Measurements from ENCODE around the gene IL4I1. TPM values are rescaled to one million over a fixed set of nuclear protein-coding genes. Genes with fewer than 3 reads are reported as not detected.

Gene IL4I1
- total RNA-seq, 1 experiment from 2014 or later: 1.5 TPM

DNA sequence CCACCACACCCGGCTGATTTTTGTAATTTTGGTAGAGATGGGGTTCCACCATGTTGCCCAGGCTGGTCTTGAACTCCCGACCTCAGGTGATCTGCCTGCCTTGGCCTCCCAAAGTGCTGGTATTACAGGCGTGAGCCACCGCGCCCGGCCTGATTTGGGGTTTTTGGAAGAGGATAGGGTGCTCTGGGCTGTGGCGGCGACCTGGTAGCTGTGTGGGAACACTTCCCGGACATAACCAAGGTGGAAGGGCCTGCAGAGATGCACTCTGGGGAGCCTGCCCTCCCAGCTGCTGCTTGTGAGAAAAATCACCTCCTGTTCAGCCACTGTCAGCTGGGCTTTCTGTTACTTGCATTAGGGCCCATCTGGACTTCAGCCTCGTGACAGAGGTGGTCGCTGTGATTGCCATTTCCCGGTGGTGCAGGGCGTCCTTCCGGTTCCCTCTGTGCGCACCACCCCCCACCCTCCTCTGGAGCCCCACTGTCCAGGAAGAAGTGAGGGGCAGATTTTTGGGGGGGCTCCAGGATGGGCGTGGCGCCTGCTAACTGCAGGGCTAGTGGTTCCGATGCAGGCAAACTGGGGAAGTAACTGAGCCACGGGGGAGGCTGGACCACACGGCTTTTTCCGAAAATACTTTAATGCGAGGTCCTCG is 7.5 kb downstream of the IL4I1 start:
- intact Hi-C loops (cut with micrococcal nuclease; ENCODE audit: unreplicated experiment): no loop called here
- in situ Hi-C loops (cut with HindIII; ENCODE audit: low pct_unique_long_range_greater_than_20kb, low sequenced_read_pairs): no loop called here
- Histone ChIP-seq H3K4me3 (ENCODE audit: low read depth in 2 of 2, low read length in 2 of 2) (no peak overlapping the region), H3K27me3 (ENCODE audit: control insufficient read depth, insufficient read depth, low read length) (no peaks in the 10 kb centered on the region), H3K27ac (ENCODE audit: low read length) (no peak overlapping the region), H3K4me1 (ENCODE audit: control insufficient read depth, insufficient read depth, low read length) (no peaks in the 10 kb centered on the region), H3K9me3 (ENCODE audit: control insufficient read depth, insufficient read depth, low read depth, low read length) (no peaks in the 10 kb centered on the region), H3K36me3 (ENCODE audit: control insufficient read depth, insufficient read depth, low read length) (no peaks in the 10 kb centered on the region)
- no TSS peak for BruUV-seq (replicated peaks)
- POLR2A ChIA-PET: no interaction called here
- no peak for ATAC-seq
- CTCF ChIA-PET: no interaction called here
- no peak for DNase-seq (ENCODE audit: low read depth, low spot score)
- TF ChIP-seq, protein P1, sequence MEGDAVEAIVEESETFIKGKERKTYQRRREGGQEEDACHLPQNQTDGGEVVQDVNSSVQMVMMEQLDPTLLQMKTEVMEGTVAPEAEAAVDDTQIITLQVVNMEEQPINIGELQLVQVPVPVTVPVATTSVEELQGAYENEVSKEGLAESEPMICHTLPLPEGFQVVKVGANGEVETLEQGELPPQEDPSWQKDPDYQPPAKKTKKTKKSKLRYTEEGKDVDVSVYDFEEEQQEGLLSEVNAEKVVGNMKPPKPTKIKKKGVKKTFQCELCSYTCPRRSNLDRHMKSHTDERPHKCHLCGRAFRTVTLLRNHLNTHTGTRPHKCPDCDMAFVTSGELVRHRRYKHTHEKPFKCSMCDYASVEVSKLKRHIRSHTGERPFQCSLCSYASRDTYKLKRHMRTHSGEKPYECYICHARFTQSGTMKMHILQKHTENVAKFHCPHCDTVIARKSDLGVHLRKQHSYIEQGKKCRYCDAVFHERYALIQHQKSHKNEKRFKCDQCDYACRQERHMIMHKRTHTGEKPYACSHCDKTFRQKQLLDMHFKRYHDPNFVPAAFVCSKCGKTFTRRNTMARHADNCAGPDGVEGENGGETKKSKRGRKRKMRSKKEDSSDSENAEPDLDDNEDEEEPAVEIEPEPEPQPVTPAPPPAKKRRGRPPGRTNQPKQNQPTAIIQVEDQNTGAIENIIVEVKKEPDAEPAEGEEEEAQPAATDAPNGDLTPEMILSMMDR (IDR thresholded peaks at IDR 0.05): no peak
- TF ChIP-seq TCF7L2 (IDR thresholded peaks at IDR 0.05; ENCODE audit: low read depth, low read length) (no peak), SIN3A (IDR thresholded peaks at IDR 0.05; ENCODE audit: borderline replicate concordance, insufficient read depth, low read depth, low read length) (no peak), POLR2AphosphoS5 (IDR thresholded peaks at IDR 0.05; ENCODE audit: low read depth, low read length) (no peak)
- TF ChIP-seq, protein P2, sequence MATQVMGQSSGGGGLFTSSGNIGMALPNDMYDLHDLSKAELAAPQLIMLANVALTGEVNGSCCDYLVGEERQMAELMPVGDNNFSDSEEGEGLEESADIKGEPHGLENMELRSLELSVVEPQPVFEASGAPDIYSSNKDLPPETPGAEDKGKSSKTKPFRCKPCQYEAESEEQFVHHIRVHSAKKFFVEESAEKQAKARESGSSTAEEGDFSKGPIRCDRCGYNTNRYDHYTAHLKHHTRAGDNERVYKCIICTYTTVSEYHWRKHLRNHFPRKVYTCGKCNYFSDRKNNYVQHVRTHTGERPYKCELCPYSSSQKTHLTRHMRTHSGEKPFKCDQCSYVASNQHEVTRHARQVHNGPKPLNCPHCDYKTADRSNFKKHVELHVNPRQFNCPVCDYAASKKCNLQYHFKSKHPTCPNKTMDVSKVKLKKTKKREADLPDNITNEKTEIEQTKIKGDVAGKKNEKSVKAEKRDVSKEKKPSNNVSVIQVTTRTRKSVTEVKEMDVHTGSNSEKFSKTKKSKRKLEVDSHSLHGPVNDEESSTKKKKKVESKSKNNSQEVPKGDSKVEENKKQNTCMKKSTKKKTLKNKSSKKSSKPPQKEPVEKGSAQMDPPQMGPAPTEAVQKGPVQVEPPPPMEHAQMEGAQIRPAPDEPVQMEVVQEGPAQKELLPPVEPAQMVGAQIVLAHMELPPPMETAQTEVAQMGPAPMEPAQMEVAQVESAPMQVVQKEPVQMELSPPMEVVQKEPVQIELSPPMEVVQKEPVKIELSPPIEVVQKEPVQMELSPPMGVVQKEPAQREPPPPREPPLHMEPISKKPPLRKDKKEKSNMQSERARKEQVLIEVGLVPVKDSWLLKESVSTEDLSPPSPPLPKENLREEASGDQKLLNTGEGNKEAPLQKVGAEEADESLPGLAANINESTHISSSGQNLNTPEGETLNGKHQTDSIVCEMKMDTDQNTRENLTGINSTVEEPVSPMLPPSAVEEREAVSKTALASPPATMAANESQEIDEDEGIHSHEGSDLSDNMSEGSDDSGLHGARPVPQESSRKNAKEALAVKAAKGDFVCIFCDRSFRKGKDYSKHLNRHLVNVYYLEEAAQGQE (IDR thresholded peaks at IDR 0.05; ENCODE audit: insufficient read depth in 1 of 2, low read depth in 2 of 2, low read length in 1 of 2): no peak

DNA sequence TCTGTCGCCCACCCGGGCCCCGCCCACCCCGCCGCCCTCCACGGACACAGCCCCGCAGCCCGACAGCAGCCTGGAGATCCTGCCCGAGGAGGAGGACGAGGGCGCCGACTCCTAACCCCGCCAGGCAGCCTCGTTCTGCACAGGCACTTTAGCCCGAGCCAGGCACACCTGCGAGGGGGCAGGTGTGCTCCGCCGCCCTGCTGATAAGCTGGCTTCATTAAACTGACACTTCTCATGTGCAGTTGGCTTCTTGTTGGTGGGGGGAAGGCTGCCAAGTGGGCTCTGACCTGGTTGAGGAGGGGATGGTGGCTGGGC is 8.2 kb downstream of the IL4I1 start:
- intact Hi-C loops (cut with micrococcal nuclease; ENCODE audit: unreplicated experiment): no loop called here

More for the DNA sequence above, 8.2 kb downstream of the IL4I1 start:
- CTCF ChIA-PET: no interaction called here
- H3K36me3 ChIP-seq (ENCODE audit: control insufficient read depth, insufficient read depth, low read length): no peaks in the 10 kb centered on the region
- ATAC-seq: no peak
- DNase-seq (ENCODE audit: low read depth, low spot score): no peak
- H3K4me1 ChIP-seq (ENCODE audit: control insufficient read depth, insufficient read depth, low read length): no peaks in the 10 kb centered on the region
- H3K27ac ChIP-seq (ENCODE audit: low read length): no peak overlapping the region
- no peaks in the 10 kb centered on the region for H3K27me3 ChIP-seq (ENCODE audit: control insufficient read depth, insufficient read depth, low read length)
- POLR2A ChIA-PET: interaction anchor here (0.6 kb wide), 1 partner anchor 9 kb away, joined by 4 read pairs; no protein-coding TSS in a partner anchor
- H3K4me3 ChIP-seq (ENCODE audit: low read depth in 2 of 2, low read length in 2 of 2): no peak overlapping the region
- in situ Hi-C loops (cut with HindIII; ENCODE audit: low pct_unique_long_range_greater_than_20kb, low sequenced_read_pairs): no loop called here
- H3K9me3 ChIP-seq (ENCODE audit: control insufficient read depth, insufficient read depth, low read depth, low read length): no peaks in the 10 kb centered on the region
- TF ChIP-seq, protein P1 (IDR thresholded peaks at IDR 0.05): no peak
- no peak for TF ChIP-seq TCF7L2 (IDR thresholded peaks at IDR 0.05; ENCODE audit: low read depth, low read length)
- TF ChIP-seq SIN3A (IDR thresholded peaks at IDR 0.05; ENCODE audit: borderline replicate concordance, insufficient read depth, low read depth, low read length): no peak
- no peak for TF ChIP-seq POLR2AphosphoS5 (IDR thresholded peaks at IDR 0.05; ENCODE audit: low read depth, low read length)
- TF ChIP-seq, protein P2 (IDR thresholded peaks at IDR 0.05; ENCODE audit: insufficient read depth in 1 of 2, low read depth in 2 of 2, low read length in 1 of 2): no peak
- BruUV-seq (replicated peaks): no TSS peak

All from Panc1 (cell line).